H9 (cell line): ENCODE data around the gene FARS2. TPM values are rescaled to one million over a fixed set of nuclear protein-coding genes. Genes with fewer than 3 reads are reported as not detected.

Experiments used
- DNase-seq: peaks from one replicate; pipeline ENCODE4 v3.0.0-alpha.2; 2017
- H2AFZ ChIP-seq: one replicate; pipeline ENCODE4 v1.6.1; 2013; ENCODE audit warnings: mild to moderate bottlenecking, low read length, control low read depth, moderate library complexity
- H2AK5ac ChIP-seq: 2 replicates; pipeline ENCODE4 v1.6.1; 2013; ENCODE audit warnings: low read length, control low read depth, mixed read lengths; ENCODE audit not compliant: insufficient read length
- H2BK120ac ChIP-seq: one replicate; pipeline ENCODE4 v1.6.1; 2013; ENCODE audit warnings: low read depth, mild to moderate bottlenecking, low read length, control low read depth, inconsistent platforms; ENCODE audit not compliant: poor library complexity, severe bottlenecking
- H2BK12ac ChIP-seq: 2 replicates; pipeline ENCODE4 v1.6.1; 2013; ENCODE audit warnings: low read length, control low read depth, mixed read lengths, low read depth; ENCODE audit not compliant: insufficient read length
- H2BK15ac ChIP-seq: 2 replicates; pipeline ENCODE4 v1.6.1; 2013; ENCODE audit warnings: low read depth, low read length, control low read depth
- H2BK20ac ChIP-seq: one replicate; pipeline ENCODE4 v1.6.1; 2013; ENCODE audit warnings: low read depth, mild to moderate bottlenecking, low read length, control low read depth, inconsistent platforms; ENCODE audit not compliant: poor library complexity, severe bottlenecking
- H2BK5ac ChIP-seq: 2 replicates; pipeline ENCODE4 v1.6.1; 2013; ENCODE audit warnings: low read length, control low read depth, mixed read lengths; ENCODE audit not compliant: insufficient read length
- H3K14ac ChIP-seq: 2 replicates; pipeline ENCODE4 v1.6.1; 2013; ENCODE audit warnings: low read length, control low read depth; ENCODE audit not compliant: insufficient read depth
- H3K18ac ChIP-seq: 2 replicates; pipeline ENCODE4 v1.6.1; 2013; ENCODE audit warnings: low read depth, mild to moderate bottlenecking, mixed read lengths, low read length, control low read depth; ENCODE audit not compliant: insufficient read length
- H3K23ac ChIP-seq: 2 replicates; pipeline ENCODE4 v1.6.1; 2013; ENCODE audit warnings: low read length, control low read depth, mixed read lengths, low read depth; ENCODE audit not compliant: insufficient read length
- H3K23me2 ChIP-seq: 2 replicates; pipeline ENCODE4 v1.6.1; 2013; ENCODE audit warnings: low read depth, mild to moderate bottlenecking, mixed read lengths, low read length, control low read depth; ENCODE audit not compliant: insufficient read length, poor library complexity, severe bottlenecking
- H3K27ac ChIP-seq: 2 replicates; pipeline ENCODE4 v1.5.1; 2013; ENCODE audit warnings: low read length, control low read depth, mixed read lengths, low read depth; ENCODE audit not compliant: insufficient read length
- H3K27me3 ChIP-seq: 2 replicates; pipeline ENCODE4 v1.6.1; 2013; ENCODE audit warnings: low read length, control low read depth, inconsistent platforms; ENCODE audit not compliant: insufficient read depth
- H3K4ac ChIP-seq: 2 replicates; pipeline ENCODE4 v1.6.1; 2013; ENCODE audit warnings: low read depth, mild to moderate bottlenecking, control low read depth, inconsistent platforms, low read length, moderate library complexity
- H3K4me1 ChIP-seq: 2 replicates; pipeline ENCODE4 v1.6.1; 2013; ENCODE audit warnings: low read length, control low read depth, inconsistent platforms; ENCODE audit not compliant: insufficient read depth
- H3K4me2 ChIP-seq: 2 replicates; pipeline ENCODE4 v1.6.1; 2013; ENCODE audit warnings: low read length, control low read depth, mixed read lengths; ENCODE audit not compliant: insufficient read length, insufficient read depth
- H3K56ac ChIP-seq: 2 replicates; pipeline ENCODE4 v1.6.1; 2013; ENCODE audit warnings: low read depth, mild to moderate bottlenecking, mixed read lengths, low read length, control low read depth; ENCODE audit not compliant: insufficient read length
- H3K79me1 ChIP-seq: 2 replicates; pipeline ENCODE4 v1.6.1; 2013; ENCODE audit warnings: low read depth, mild to moderate bottlenecking, moderate library complexity, low read length, control low read depth, inconsistent platforms; ENCODE audit not compliant: insufficient read depth, poor library complexity, severe bottlenecking
- H3K79me2 ChIP-seq: 2 replicates; pipeline ENCODE4 v1.6.1; 2013; ENCODE audit warnings: low read length, control low read depth, inconsistent platforms; ENCODE audit not compliant: insufficient read depth
- H3K9ac ChIP-seq: 2 replicates; pipeline ENCODE4 v1.6.1; 2013; ENCODE audit warnings: low read length, control low read depth, mixed read lengths; ENCODE audit not compliant: insufficient read length; ENCODE audit errors: extremely low read depth
- H3K9me3 ChIP-seq: one replicate; pipeline ENCODE4 v1.6.1; 2013; ENCODE audit warnings: low read depth, low read length, inconsistent platforms; ENCODE audit not compliant: control insufficient read depth
- H3T11ph ChIP-seq: one replicate; pipeline ENCODE4 v1.6.1; 2013; ENCODE audit warnings: mild to moderate bottlenecking, low read length, control low read depth, inconsistent platforms
- H4K20me1 ChIP-seq: one replicate; pipeline ENCODE4 v1.6.1; 2013; ENCODE audit not compliant: control insufficient read depth, insufficient read length, insufficient read depth
- H4K5ac ChIP-seq: 2 replicates; pipeline ENCODE4 v1.6.1; 2013; ENCODE audit warnings: low read depth, mild to moderate bottlenecking, mixed read lengths, low read length, control low read depth; ENCODE audit not compliant: insufficient read length
- H4K8ac ChIP-seq: replicated peaks from 2 replicates; pipeline ENCODE4 v1.6.1; 2013; ENCODE audit warnings: low read length, control low read depth, mixed read lengths, low read depth; ENCODE audit not compliant: insufficient read length
- H4K91ac ChIP-seq: 2 replicates; pipeline ENCODE4 v1.6.1; 2013; ENCODE audit warnings: low read depth, mild to moderate bottlenecking, moderate library complexity, mixed read lengths, low read length, control low read depth; ENCODE audit not compliant: insufficient read length
- H3K27ac Mint-ChIP-seq, 3 experiments: 2 replicates in 2 of 3; 3 replicates in 1 of 3; pipeline ENCODE4 v1.8.0; 2020 to 2021; ENCODE audit warnings: mixed read lengths in 3 of 3, mild to moderate bottlenecking in 1 of 3, moderate library complexity in 1 of 3
- H3K27me3 Mint-ChIP-seq: 2 replicates; pipeline ENCODE4 v1.8.0; 2021; ENCODE audit warnings: low read depth, mild to moderate bottlenecking, moderate library complexity, mixed read lengths
- H3K36me3 Mint-ChIP-seq, 3 experiments: 2 replicates in 2 of 3; 3 replicates in 1 of 3; pipeline ENCODE4 v1.8.0; 2020 to 2021; ENCODE audit warnings: low read depth in 3 of 3, mixed read lengths in 3 of 3; ENCODE audit not compliant: insufficient read depth in 1 of 3
- H3K4me1 Mint-ChIP-seq, 2 experiments: 2 replicates each; pipeline ENCODE4 v1.8.0; 2020; ENCODE audit warnings: mixed read lengths in 2 of 2
- H3K4me3 Mint-ChIP-seq, 2 experiments: 2 replicates in 1 of 2; 3 replicates in 1 of 2; pipeline ENCODE4 v1.8.0; 2020 to 2021; ENCODE audit warnings: mild to moderate bottlenecking in 2 of 2, mixed read lengths in 2 of 2, moderate library complexity in 1 of 2
- H3K9me3 Mint-ChIP-seq, 2 experiments: 2 replicates in 1 of 2; 3 replicates in 1 of 2; pipeline ENCODE4 v1.8.0; 2020; ENCODE audit warnings: mild to moderate bottlenecking in 2 of 2, mixed read lengths in 2 of 2, moderate library complexity in 1 of 2
- WGBS: extraction: QIAGEN DNeasy Blood & Tissue Kit; methylation state at CpG from one replicate; pipeline ENCODE4 v1.1.7; 2013; ENCODE audit warnings: missing lambda C conversion rate, low lambda C conversion rate, mixed read lengths; ENCODE audit not compliant: insufficient read length; ENCODE audit errors: extremely low coverage; 5-methylcytosine and 5-hydroxymethylcytosine counted together
- total RNA-seq: library from RNA; stranded (reverse); gene quantifications from 2 replicates; pipeline ENCODE4 v1.2.1, GENCODE V29; 2021
- TF ChIP-seq, protein P1 (sequence below): fragments of 200-600 bp; sonication (generic); conservative IDR thresholded peaks from 3 replicates; pipeline ENCODE4 v1.8.0; 2021; ENCODE audit warnings: antibody characterized with exemption, mild to moderate bottlenecking

The FARS2 gene
- total RNA-seq, 1 experiment from 2014 or later, result 8.5 TPM

DNA sequence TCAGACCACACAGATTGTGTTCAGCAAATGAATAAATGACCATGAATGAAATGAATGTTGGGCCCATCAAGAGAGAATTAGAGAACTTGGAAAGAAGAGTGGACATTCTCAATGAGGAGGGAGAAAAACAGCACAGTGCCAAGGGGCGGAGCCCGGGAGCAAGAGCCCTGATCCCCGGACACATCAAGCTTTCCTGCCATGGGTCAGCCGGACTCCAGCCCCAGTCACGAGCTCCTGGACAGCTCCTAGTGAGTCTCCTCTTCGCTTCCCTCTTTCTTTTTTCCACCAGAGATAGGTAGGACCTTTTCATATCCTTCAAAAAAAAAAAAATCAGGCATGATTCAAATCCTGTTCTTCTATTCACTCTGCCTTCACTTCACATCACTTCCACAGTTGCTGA, 471.2 kb downstream of the FARS2 start:
- Histone ChIP-seq H3K18ac (no peak overlapping the region), H4K91ac (no peak overlapping the region), H3K23ac (no peak overlapping the region), H3K14ac (no peak overlapping the region), H2BK5ac (no peak overlapping the region), H3T11ph (no peak overlapping the region), H2BK15ac (no peak overlapping the region), H3K4ac (no peak overlapping the region), H3K9ac (no peak overlapping the region), H3K79me1 (no peaks in the 10 kb centered on the region), H2BK20ac (no peak overlapping the region), H4K20me1 (no peaks in the 10 kb centered on the region), H4K5ac (no peak overlapping the region), H3K9me3 (no peaks in the 10 kb centered on the region), H3K79me2 (no peaks in the 10 kb centered on the region), H3K4me1 (no peaks in the 10 kb centered on the region), H2AK5ac (no peak overlapping the region), H3K56ac (no peak overlapping the region), H4K8ac (no peak overlapping the region), H3K27ac (no peak overlapping the region), H3K23me2 (no peaks in the 10 kb centered on the region), H2BK12ac (no peak overlapping the region), H2BK120ac (no peak overlapping the region), H3K4me2 (no peak overlapping the region), H3K27me3 (no peaks in the 10 kb centered on the region), H2AFZ (no peak overlapping the region)
- WGBS, result no CpG with 5 or more reads among the region's 6 CpGs
- H3K36me3 Mint-ChIP-seq, result no peaks in the 10 kb centered on the region
- TF ChIP-seq, protein P1, sequence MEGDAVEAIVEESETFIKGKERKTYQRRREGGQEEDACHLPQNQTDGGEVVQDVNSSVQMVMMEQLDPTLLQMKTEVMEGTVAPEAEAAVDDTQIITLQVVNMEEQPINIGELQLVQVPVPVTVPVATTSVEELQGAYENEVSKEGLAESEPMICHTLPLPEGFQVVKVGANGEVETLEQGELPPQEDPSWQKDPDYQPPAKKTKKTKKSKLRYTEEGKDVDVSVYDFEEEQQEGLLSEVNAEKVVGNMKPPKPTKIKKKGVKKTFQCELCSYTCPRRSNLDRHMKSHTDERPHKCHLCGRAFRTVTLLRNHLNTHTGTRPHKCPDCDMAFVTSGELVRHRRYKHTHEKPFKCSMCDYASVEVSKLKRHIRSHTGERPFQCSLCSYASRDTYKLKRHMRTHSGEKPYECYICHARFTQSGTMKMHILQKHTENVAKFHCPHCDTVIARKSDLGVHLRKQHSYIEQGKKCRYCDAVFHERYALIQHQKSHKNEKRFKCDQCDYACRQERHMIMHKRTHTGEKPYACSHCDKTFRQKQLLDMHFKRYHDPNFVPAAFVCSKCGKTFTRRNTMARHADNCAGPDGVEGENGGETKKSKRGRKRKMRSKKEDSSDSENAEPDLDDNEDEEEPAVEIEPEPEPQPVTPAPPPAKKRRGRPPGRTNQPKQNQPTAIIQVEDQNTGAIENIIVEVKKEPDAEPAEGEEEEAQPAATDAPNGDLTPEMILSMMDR, result no peak
- DNase-seq, result no peak
- H3K4me1 Mint-ChIP-seq, result peaks cover 17 to 22% of the 10 kb centered on the region in 2 experiments
- no peaks in the 10 kb centered on the region for H3K27me3 Mint-ChIP-seq
- no peak overlapping the region for H3K4me3 Mint-ChIP-seq
- no peaks in the 10 kb centered on the region for H3K9me3 Mint-ChIP-seq
- H3K27ac Mint-ChIP-seq, result no peak overlapping the region
